GM21526 (cell line): Measurements from ENCODE around the gene WFDC10B.
"Not testable (repeated sequence)": the region's sequence is repeated elsewhere in the genome, so short reads cannot be mapped to it uniquely, and the experiment has no call there.

Experiments used
- ATAC-seq: cut with Tn5 transposase; IDR thresholded peaks from one replicate; pipeline ENCODE4 v1.9.1; 2021; ENCODE audit warnings: moderate library complexity; ENCODE audit not compliant: unreplicated experiment, low FRiP score

The WFDC10B gene

GRCh38 chr20:45649312-45649863, 55.4 kb downstream of the WFDC10B start:
- ATAC-seq: no peak

DNA sequence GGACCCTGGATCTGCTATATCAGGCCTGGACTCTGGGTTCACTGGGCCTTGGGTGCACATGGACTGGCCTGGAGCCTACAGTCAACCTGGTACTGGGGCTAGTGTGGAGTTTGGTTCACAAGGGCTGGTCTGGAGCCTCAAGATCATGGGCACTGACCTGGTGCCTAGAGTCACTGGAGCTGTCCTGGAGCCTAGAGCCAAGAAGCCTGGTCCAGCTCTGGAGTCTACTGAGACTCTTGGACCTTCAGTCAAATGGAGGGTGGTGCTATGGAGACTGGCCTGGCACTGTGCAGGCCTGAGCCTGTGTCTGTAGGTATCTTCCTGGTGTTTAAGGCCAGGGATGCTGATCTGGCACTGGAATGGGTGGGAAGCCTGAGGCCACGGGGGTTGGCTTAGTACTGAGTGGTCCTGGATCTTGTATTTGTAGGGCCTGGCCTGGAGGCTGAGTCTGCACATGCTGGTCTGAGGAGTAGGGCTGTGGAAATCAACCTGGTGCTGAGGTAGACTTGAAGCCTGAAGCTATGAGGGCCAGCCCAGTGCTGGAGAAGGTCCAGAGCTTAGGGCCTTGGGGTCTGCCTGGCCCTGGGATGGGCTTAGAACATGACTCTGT, 57.3 kb downstream of the WFDC10B start:
- no peak for ATAC-seq

- no peak for ATAC-seq
These were observed 57.9 kb downstream of the WFDC10B start for GRCh38 chr20:45646875-45647274.

- ATAC-seq: not testable (repeated sequence)
These were observed 59.0 kb downstream of the WFDC10B start for GRCh38 chr20:45645869-45646268.

GRCh38 chr20:45641076-45641475, 63.7 kb downstream of the WFDC10B start:
- not testable (repeated sequence) for ATAC-seq

DNA sequence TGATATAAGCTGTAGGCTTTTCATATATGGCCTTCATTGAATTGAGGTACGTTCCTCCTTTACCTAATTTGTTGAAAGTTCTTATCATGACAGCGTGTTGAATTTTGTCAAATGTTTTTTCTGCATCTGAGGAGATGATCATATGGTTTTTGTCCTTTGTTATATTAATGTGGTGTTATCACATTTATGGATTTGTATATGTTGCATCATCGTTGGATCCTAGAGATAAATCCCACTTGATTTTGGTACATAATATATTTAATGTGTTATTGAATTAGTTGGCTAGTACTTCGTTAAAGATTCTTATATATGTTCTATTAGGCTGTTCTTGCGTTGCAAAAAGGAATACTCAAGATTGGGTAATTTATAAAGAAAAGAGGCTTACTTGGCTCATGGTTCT, 65.1 kb downstream of the WFDC10B start:
- no peak for ATAC-seq

- no peak for ATAC-seq
These were observed 68.3 kb downstream of the WFDC10B start for GRCh38 chr20:45636513-45636912.
